Testis (tissue), 3 donors: ENCODE results near the gene POLRMT. TPM values are rescaled to one million over a fixed set of nuclear protein-coding genes. Genes with fewer than 3 reads are reported as not detected.
A peak's percentile ranks its signal among the peaks of the same experiment; 100 is the strongest.

Source experiments
- DNase-seq: peaks from one replicate; pipeline ENCODE4 v3.0.0-alpha.2; 2019
- H3K27ac ChIP-seq, 2 donors: fragments of 200-600 bp; sonication (generic); one replicate each; pipeline ENCODE4 v1.5.1; 2019
- H3K27me3 ChIP-seq: fragments of 200-600 bp; sonication (generic); one replicate; pipeline ENCODE4 v1.5.1; 2019
- H3K36me3 ChIP-seq: fragments of 200-600 bp; sonication (generic); one replicate; pipeline ENCODE4 v1.5.1; 2017; ENCODE audit warnings: low read depth; ENCODE audit errors: missing control alignments
- H3K4me1 ChIP-seq: fragments of 200-600 bp; sonication (generic); one replicate; pipeline ENCODE4 v1.5.1; 2019
- H3K4me3 ChIP-seq, 2 donors: fragments of 200-600 bp; sonication (generic); one replicate each; pipeline ENCODE4 v1.5.1; 2017 to 2019
- H3K9me3 ChIP-seq: fragments of 200-600 bp; sonication (generic); one replicate; pipeline ENCODE4 v1.5.1; 2017
- POLR2A ChIP-seq: fragments of 450-650 bp; IDR thresholded peaks from one replicate; pipeline ENCODE4 v1.6.1; 2017; ENCODE audit warnings: antibody characterized with exemption, mild to moderate bottlenecking, moderate library complexity
- WGBS, 2 donors: methylation state at CpG; one replicate each; pipeline ENCODE4 v1.1.5; 2018; 5-methylcytosine and 5-hydroxymethylcytosine counted together
- intact Hi-C: fragments of 100-400 bp; cut with DNase I; formaldehyde crosslinking; loops from one replicate; pipeline ENCODE4 v1.15.1; 2023; ENCODE audit warnings: low total_unique reads
- polyA plus RNA-seq: library from polyadenylated mRNA; stranded (reverse); fragments of 350-450 nt; fragmentation: Illumina TruSeq; extraction: RNeasy Lipid Tissue Mini Kit (QIAGEN cat#74804); gene quantifications from one replicate; pipeline ENCODE4 v1.2.3, GENCODE V29; 2014; ENCODE audit warnings: low read depth, low replicate concordance; ENCODE audit not compliant: insufficient read depth
- total RNA-seq, 2 donors: library from RNA; depleted of rRNA; stranded (reverse); fragments of >200 nt; gene quantifications; one replicate each; pipeline ENCODE4 v1.2.3, GENCODE V29; 2016
- TF ChIP-seq, protein P1 (sequence below), 3 experiments: fragments of 450-650 bp in 2 of 3; fragments of 200-600 bp in 1 of 3; sonication (generic) in 1 of 3; IDR thresholded peaks; one replicate each; pipeline ENCODE4 v1.5.1; 2016 to 2019; ENCODE audit warnings: antibody characterized with exemption in 3 of 3, mild to moderate bottlenecking in 2 of 3, moderate library complexity in 1 of 3

POLRMT gene
- total and polyA plus RNA-seq, 3 donors from 2014 or later = 116 to 178 (median 137) TPM

DNA sequence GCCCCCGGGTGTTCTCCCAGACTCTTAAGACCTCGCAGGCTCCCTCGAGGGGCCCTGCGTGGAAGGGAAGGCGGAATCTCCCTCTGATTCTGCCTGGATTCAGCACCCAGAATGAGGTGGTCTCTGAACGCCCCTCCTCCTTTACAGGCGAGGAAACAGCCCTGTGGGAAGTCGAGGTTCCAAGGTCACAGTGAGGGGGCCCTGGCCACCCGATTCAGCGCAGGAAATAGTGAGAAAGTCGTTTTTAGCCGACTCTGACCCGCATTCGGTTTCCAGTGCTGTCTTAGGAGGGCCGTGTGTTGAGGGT is 59.9 kb downstream of the POLRMT start:
- 3 to 6% methylated on average over 13 to 15 of the region's 15 CpGs for WGBS, 2 donors
- Histone ChIP-seq H3K27me3 (no peaks in the 10 kb centered on the region), H3K27ac (peak overlapping the region; percentile 93 to 97), H3K4me1 (peaks cover 49% of the 10 kb centered on the region), H3K36me3 (no peaks in the 10 kb centered on the region), H3K4me3 (peak overlapping the region; percentile 98 to 100), H3K9me3 (no peaks in the 10 kb centered on the region)
- intact Hi-C loops = no loop called here
- TF ChIP-seq, protein P1, sequence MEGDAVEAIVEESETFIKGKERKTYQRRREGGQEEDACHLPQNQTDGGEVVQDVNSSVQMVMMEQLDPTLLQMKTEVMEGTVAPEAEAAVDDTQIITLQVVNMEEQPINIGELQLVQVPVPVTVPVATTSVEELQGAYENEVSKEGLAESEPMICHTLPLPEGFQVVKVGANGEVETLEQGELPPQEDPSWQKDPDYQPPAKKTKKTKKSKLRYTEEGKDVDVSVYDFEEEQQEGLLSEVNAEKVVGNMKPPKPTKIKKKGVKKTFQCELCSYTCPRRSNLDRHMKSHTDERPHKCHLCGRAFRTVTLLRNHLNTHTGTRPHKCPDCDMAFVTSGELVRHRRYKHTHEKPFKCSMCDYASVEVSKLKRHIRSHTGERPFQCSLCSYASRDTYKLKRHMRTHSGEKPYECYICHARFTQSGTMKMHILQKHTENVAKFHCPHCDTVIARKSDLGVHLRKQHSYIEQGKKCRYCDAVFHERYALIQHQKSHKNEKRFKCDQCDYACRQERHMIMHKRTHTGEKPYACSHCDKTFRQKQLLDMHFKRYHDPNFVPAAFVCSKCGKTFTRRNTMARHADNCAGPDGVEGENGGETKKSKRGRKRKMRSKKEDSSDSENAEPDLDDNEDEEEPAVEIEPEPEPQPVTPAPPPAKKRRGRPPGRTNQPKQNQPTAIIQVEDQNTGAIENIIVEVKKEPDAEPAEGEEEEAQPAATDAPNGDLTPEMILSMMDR (IDR thresholded peaks at IDR 0.05) = no peak
- TF ChIP-seq POLR2A = no peak
- no peak for DNase-seq

DNA sequence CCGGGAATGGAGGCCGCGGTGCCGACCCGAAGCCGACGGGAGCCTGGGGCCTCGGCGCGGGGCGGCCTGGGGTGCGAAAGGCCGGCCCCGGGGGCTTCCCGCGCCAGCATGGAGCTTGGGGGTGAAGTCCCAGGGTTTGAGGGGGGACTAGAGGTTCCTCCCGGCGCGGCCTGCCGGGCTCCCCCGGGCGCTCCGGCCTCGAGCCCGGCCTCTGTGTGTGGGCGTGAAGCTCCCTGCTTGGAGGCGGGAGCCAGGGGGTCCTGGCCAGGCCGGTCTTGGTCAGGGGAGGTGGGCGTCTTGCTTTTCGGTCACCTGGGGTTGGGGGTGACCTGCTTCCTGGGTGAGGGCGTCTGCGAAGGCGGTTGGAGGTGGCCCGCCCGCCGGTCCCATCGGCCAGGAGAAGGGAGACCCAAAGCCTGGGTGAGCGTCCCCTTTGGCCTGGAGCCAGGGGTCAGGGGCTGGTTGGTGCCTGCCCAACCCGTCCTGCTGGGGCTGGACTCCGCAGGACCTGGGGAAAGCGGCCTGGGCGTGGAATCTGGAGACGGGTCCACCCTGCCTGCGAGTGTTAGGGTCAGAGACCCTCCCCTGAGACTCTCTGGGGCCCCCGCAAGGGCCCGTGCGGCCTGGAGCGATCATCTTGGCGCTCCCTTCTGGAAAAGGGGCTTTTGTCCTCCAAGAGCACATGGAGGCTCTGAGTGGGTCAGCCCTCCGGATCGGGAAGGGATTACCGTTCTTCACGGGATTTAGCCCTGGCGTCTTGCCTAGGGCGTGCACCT is 60.4 kb downstream of the POLRMT start:
- Histone ChIP-seq H3K27ac (peak overlapping the region; percentile 93 to 97), H3K27me3 (no peaks in the 10 kb centered on the region), H3K4me3 (peak overlapping the region; percentile 98 to 100), H3K9me3 (no peaks in the 10 kb centered on the region), H3K36me3 (no peaks in the 10 kb centered on the region), H3K4me1 (peaks cover 49% of the 10 kb centered on the region)
- 0 to 2% methylated on average over 16 of the region's 55 CpGs for WGBS, 2 donors
- TF ChIP-seq POLR2A = no peak
- TF ChIP-seq, protein P1 (IDR thresholded peaks at IDR 0.05) = peak in 1 of 3 experiments; percentile 3
- intact Hi-C loops = no loop called here
- DNase-seq = peak; percentile 59

DNA sequence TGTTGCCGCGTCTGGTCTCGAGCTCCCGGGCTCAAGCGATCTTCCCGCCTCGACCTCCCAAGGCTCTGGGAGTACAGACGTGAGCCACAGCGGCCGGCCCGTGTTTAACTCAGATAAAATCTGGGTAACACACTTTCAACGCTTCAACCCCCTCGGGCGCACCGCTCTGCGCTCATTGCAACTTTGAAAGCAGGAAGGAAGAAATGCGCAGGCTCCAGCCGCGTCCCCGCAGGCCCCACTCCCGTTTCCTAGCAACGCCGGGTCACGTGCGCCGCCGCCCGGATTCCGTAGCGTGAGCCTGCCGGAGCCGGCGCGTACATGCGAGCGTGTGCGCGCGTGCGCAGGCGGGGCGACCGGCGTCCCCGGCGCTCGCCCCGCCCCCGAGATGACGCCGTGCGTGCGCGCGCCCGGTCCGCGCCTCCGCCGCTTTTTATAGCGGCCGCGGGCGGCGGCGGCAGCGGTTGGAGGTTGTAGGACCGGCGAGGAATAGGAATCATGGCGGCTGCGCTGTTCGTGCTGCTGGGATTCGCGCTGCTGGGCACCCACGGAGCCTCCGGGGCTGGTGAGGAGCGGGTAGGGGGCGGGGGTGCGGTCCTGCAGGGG is 61.1 kb downstream of the POLRMT start, which contains the start of gene BSG:
TSS of gene BSG (plus strand) at position 457 of the 603 bp plus-strand sequence. CDS start at position 496, 39 bp downstream.
- Histone ChIP-seq H3K9me3 (no peaks in the 10 kb centered on the region), H3K27me3 (no peaks in the 10 kb centered on the region), H3K4me1 (peaks cover 49% of the 10 kb centered on the region), H3K36me3 (no peaks in the 10 kb centered on the region), H3K4me3 (peak within 1 kb of the TSS; percentile 98 to 100), H3K27ac (peak within 1 kb of the TSS; percentile 93 to 97)
- 0% methylated on average over 16 to 75 of the region's 79 CpGs for WGBS, 2 donors
- intact Hi-C loops = no loop called here
- peak; percentile 98 for DNase-seq
- TF ChIP-seq, protein P1 (IDR thresholded peaks at IDR 0.05) = peak in 2 of 3 experiments; percentile 7 to 16
- TF ChIP-seq POLR2A = peak; percentile 99

DNA sequence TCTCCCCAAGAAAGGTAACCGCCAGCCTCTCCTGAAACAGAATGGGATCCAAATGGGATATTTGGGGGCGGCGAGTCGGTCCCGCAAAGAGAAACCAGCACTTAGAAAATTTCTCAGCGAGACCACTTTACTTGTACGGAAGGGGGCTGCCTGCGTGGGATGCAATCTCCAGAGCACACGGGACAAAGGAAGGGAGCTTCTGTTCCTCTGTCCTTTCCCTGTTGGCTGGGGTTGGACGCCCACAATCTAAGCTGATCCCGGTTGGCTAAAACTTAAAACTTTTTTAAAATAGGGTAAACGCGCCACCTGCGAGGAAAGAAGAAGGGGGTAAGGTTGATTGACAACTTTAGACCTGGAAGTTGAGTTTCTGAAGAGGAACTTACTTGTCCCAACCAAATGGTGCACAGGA is 61.8 kb downstream of the POLRMT start:
- Histone ChIP-seq H3K27me3 (no peaks in the 10 kb centered on the region), H3K36me3 (no peaks in the 10 kb centered on the region), H3K4me1 (peaks cover 42% of the 10 kb centered on the region), H3K27ac (peak overlapping the region; percentile 44 to 70), H3K9me3 (no peaks in the 10 kb centered on the region), H3K4me3 (peak overlapping the region; percentile 98 to 100)
- no peak for TF ChIP-seq POLR2A
- TF ChIP-seq, protein P1 (IDR thresholded peaks at IDR 0.05) = no peak
- WGBS, 2 donors = 1 to 2% methylated on average over 14 of the region's 14 CpGs
- intact Hi-C loops = no loop called here
- no peak for DNase-seq
